ENCODE results near the gene KPNA5.
"Not testable (repeated sequence)": the region's sequence is repeated elsewhere in the genome, so short reads cannot be mapped to it uniquely, and the experiment has no call there.

GRCh38 chr6:116740486-116740885, 59.5 kb downstream of the KPNA5 start:
- not testable (repeated sequence) for TF ChIP-seq CTCF (IDR thresholded peaks at IDR 0.05; ENCODE audit: low read depth, low read length); MYC (IDR thresholded peaks at IDR 0.05; ENCODE audit: low read depth, low read length); MAX (IDR thresholded peaks at IDR 0.05; ENCODE audit: low read depth, low read length); POLR2A (IDR thresholded peaks at IDR 0.05; ENCODE audit: extremely low read depth, insufficient read length)

Data from NB4 (cell line).